LNCAP (cell line): ENCODE measurements around the gene LENG8.

Experiments
- TF ChIP-seq, protein P1 (sequence below): fragments of 450-650 bp; IDR thresholded peaks from 2 replicates; pipeline ENCODE4 v1.5.1; 2017; ENCODE audit warnings: mild to moderate bottlenecking

The LENG8 gene

DNA sequence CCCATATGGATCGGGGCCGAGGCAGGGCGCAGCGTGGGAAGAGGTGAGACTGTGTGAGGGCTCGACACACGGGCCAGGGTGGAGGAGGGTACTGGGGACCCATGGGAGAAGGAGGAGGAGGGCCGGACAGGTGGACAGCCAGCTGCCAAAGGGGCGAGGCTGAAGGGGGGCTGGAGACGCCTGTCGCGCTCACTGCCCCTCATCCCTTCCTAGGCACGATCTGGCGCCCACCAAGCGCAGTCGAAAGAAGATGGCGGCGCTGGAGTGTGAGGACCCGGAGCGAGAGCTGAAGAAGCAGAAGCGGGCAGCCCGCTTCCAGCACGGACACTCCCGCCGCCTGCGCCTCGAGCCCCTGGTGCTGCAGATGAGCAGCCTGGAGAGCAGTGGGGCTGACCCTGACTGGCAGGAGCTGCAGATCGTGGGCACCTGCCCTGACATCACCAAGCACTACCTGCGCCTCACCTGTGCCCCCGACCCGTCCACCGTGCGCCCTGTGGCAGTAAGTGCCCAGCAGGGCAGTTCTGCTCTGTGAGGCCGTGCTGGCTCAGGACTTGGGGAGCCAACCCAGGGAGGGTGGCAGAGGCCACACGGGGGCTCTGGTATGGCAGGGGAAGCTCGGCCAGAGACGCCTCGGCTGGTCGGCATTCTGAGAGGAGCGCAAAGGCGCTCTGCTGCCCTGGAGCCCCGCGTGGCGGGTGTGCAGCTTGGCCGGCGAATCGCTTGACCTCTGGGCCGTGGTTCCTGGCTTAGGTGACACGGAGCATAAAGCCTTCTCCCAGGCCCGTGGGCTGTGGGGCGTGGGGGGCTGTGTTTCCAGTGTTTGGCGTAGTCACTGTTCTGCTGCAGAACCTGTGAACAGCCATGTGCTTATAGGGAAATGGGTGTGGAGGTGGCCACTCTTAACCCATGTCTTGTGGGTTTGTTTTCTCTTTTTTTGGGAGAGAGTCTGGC is 7.7 kb downstream of the LENG8 start:
- TF ChIP-seq, protein P1, sequence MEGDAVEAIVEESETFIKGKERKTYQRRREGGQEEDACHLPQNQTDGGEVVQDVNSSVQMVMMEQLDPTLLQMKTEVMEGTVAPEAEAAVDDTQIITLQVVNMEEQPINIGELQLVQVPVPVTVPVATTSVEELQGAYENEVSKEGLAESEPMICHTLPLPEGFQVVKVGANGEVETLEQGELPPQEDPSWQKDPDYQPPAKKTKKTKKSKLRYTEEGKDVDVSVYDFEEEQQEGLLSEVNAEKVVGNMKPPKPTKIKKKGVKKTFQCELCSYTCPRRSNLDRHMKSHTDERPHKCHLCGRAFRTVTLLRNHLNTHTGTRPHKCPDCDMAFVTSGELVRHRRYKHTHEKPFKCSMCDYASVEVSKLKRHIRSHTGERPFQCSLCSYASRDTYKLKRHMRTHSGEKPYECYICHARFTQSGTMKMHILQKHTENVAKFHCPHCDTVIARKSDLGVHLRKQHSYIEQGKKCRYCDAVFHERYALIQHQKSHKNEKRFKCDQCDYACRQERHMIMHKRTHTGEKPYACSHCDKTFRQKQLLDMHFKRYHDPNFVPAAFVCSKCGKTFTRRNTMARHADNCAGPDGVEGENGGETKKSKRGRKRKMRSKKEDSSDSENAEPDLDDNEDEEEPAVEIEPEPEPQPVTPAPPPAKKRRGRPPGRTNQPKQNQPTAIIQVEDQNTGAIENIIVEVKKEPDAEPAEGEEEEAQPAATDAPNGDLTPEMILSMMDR, result no peak

DNA sequence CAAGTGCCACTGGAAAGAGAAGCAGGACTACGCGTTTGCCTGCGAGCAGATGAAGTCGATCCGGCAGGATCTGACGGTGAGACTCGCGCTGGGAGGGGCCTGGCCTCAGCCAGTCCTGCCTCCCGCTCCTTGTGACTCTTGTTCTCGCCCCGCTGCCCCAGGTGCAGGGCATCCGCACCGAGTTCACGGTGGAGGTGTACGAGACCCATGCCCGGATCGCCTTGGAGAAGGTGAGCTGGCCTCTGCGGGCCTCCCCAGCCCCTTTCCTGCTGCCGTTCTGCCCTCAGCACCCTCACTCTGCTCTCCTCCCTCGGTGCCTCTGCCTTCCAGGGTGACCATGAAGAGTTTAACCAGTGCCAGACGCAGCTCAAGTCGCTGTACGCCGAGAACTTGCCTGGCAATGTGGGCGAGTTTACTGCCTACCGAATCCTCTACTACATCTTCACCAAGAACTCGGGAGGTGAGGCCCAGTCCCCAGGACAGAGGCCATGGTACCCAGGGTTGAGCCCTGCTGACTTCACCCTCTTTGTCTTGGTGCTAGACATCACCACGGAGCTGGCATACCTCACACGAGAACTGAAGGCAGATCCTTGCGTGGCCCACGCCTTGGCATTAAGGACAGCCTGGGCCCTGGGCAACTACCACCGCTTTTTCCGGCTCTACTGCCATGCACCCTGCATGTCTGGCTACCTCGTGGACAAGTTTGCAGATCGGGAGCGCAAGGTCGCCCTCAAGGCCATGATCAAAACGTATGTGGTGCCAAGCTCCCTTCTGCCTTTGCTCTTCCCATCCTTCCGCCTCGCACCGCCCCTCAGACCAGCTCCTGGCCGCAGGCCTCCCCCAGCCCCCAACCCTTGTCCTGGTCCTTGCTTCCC is 9.0 kb downstream of the LENG8 start:
- TF ChIP-seq, protein P1, result no peak

DNA sequence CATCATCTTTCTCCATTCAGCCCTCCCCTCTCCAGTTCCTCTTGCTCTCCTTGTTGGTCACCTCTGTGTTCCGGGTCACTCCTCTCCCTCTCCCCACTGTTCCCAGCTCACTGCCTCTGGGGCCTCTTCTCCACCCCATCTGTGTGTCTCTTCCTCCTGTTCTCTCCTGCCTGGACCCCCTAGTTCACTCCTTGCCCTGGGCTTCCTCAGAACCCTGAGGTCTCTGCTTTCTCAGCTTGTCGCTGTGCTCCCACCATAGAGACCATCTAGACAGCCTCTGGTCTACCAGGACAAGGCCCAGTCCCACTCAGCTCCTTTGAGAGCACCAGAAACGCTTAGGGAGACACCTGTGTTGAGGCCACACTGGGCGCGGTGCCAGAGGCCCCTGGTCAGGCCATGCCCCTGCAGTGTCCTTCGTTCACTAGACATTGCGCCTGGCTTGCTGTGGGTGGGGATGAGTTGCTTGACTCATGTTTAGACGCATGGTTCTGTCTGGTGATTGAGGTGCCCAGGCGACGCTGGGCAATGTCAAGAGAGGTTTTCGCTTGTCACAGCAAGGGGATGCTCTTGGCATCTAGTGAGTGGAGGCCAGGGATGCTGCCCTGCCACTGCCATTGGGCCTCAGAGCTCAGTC is 9.8 kb downstream of the LENG8 start:
- TF ChIP-seq, protein P1, result no peak

DNA sequence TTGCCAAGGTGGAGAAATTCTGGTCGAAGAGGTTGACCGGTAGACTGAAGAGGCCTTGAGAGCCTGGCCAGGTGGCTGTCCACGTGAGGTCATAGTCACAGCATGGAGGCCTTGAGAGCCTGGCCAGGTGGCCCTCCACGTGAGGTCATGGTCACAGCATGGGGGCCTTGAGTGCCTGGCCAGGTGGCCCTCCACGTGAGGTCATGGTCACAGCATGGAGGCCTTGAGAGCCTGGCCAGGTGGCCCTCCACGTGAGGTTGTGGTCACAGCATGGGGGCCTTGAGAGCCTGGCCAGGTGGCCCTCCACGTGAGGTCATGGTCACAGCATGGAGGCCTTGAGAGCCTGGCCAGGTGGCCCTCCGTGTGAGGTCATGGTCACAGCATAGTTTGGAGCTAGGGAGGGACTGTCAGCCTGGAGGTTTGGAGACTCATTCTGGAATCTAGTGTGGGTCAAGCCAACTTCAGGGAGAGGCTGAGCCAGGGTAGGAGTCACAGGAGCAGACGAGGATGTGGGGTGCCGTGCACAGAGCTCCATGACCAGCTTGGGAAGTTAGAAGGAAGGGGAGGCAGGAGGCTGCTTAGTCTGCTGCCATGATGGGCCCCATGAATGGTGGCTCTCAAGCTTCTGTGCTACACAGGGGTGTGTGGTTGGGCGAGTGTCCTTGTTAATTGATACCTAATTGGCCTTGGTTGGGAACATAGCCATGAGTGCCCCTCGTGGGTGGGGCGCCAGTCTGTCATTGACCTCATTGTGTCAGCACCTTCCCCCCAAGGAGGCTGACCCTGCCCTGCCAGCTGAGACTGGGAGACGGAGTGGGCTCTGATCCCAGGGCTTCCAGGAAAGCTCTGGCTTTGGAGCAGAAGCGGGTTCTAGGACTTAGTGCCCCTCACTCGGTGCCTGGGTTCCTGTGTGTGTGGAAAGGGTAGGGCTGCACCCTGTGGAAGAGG is 10.6 kb downstream of the LENG8 start:
- TF ChIP-seq, protein P1, result no peak

DNA sequence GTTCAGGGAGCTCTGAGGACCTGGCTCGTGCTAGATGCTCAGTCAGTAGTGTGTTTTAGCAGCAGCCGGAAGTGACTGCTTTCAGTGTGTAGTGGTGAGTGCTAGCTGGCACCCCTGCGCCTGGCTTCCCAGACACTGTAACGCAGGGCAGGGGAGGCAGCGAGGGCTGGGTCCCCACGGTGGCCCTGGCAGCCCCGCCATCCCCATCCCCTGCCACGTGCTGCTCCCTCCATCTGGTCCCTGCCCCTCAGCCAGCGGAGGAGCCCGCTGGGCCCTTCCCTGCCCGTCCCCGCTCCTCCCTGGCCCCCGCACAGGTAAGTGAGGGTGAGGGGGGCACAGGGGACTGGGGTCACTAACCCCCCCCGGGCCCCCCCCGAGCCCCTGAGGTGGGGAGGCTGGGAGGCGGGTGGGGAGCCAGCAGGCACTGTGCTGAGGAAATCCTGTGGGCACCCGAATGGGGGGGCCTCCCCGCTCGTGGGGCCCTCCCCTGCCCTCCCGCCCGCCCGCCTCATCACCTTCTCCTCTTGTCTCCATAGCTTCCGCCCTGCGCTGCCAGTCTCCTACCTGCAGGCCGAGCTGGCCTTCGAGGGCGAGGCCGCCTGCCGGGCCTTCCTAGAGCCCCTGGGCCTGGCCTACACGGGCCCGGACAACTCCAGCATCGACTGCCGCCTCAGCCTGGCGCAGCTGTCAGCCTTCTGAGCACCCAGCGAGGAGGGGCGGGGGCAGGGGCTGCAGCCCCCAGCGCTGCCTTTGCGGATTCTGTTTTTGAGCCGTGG is 11.4 kb downstream of the LENG8 start:
- TF ChIP-seq, protein P1, result no peak

DNA sequence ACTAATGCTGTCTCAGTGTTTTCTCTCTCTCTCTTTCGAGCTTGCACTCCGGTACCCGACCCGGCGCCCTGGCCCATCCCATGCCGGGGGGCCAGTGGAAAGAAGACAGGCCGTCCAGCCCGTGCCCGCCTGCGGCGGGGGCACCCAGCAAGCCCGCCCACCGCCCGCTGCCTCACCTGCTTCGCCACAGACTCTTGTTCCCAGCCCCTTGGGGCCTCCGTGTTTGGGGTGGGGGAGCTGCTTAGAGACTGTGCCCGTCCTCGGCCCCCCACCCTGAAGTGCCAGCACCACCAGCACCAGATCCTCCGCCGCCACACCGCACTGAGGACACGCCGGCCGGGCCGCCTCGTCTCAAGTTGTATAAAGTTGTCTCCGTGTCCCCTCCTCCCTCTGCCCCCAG is 12.2 kb downstream of the LENG8 start:
- TF ChIP-seq, protein P1, result no peak
